ENCODE results near the gene CDHR5.

CDHR5 gene

DNA sequence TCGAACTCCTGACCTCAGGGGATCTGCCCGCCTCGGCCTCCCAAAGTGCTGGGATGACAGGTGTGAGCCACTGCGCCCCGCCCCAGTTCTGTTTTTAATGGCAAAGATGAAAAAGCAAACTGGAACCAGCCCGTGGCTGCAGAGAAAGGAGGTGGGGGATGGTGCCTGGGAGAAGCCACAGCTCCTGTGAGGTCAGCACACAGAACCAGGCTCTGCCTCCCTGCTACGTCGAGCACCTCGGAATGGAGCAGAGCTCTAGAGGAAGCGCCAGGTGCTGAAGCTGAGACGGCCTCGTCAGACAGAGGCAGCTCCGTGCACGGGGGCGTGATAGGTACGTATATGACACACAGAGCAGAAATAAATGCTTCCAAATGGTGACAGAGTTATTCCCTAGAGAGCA lies 20.8 kb upstream of the CDHR5 start:
- DNase-seq (ENCODE audit: low read depth, low spot score) = no peak

- DNase-seq (ENCODE audit: low read depth, low spot score) = no peak
Observed at GRCh38 chr11:643849-644738, 19.3 kb upstream of the CDHR5 start.

- DNase-seq (ENCODE audit: low read depth, low spot score) = no peak
Observed at GRCh38 chr11:643366-643765, 18.6 kb upstream of the CDHR5 start.

GRCh38 chr11:641806-642370 lies 17.1 kb upstream of the CDHR5 start:
- DNase-seq (ENCODE audit: low read depth, low spot score) = no peak

- DNase-seq (ENCODE audit: low read depth, low spot score) = no peak
Observed at GRCh38 chr11:640021-640706, 15.4 kb upstream of the CDHR5 start.

DNA sequence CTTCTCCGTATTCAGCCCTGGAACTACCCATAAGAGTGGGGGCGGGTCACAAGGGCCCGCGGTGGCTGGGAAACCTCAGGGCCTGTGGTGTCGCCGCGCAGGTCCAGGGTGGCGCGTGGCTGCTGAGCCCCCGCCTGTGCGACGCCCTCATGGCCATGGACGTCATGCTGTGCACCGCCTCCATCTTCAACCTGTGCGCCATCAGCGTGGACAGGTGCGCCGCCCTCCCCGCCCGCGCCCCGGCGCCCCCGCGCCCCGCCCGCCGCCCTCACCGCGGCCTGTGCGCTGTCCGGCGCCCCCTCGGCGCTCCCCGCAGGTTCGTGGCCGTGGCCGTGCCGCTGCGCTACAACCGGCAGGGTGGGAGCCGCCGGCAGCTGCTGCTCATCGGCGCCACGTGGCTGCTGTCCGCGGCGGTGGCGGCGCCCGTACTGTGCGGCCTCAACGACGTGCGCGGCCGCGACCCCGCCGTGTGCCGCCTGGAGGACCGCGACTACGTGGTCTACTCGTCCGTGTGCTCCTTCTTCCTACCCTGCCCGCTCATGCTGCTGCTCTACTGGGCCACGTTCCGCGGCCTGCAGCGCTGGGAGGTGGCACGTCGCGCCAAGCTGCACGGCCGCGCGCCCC lies 14.7 kb upstream of the CDHR5 start:
- DNase-seq (ENCODE audit: low read depth, low spot score) = no peak

GRCh38 chr11:638631-639331 lies 14.0 kb upstream of the CDHR5 start:
- DNase-seq (ENCODE audit: low read depth, low spot score) = no peak

DNA sequence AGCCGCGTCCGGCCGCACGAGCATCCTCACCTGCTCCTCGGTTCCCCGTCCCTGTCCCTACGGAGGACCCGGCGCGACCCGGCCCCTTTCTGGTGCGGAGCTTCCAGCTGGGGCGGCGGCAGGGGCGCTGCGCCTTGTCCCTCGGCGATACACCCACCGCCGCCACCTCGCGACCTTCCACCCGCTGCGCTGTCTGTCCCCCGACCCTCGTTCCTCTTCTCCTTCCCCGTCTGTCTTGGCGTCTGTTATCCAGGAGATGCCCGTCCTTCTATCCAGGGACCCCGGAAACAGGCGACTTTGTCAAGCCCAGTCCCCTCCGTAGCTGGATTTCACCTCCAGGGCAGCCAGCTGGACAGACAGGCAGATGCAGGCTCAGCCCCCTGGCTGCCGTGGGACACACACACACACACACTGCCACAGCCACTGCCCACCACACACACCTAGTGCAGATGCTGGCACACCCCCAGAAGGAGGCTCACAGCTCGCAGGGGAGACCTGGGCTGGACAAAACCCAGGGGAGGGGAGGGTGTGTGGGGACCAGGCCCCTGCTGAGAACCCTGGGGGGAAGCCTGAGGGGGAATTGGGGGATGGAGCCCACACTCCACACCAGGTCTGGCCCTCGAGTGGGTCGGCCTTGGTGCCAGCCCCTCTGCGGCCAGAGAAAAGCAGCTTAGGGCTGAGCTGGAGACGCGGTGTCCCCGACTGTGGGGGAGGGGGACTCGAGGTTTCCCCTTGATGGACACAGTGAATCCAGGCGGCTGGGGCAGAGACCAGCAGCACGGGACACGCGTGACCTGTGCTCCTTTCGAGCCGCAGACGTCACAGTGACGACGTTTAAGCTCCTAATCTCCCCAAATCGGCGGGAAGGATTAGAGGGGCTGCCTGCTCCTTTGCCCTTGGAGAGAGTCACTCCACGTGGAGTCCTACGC lies 13.1 kb upstream of the CDHR5 start:
- no peak for DNase-seq (ENCODE audit: low read depth, low spot score)

DNA sequence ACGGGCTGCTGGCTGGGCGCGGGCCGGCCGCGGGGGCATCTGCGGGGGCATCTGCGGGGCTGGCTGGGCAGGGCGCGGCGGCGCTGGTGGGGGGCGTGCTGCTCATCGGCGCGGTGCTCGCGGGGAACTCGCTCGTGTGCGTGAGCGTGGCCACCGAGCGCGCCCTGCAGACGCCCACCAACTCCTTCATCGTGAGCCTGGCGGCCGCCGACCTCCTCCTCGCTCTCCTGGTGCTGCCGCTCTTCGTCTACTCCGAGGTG lies 12.5 kb upstream of the CDHR5 start:
- DNase-seq (ENCODE audit: low read depth, low spot score) = no peak

GRCh38 chr11:636511-637332 lies 12.0 kb upstream of the CDHR5 start, which contains the start of gene DRD4:
Gene DRD4, plus strand, starts transcription at chr11:637269. Its CDS starts 36 bp downstream, at chr11:637305.
- DNase-seq (ENCODE audit: low read depth, low spot score) = no peak

GRCh38 chr11:635945-636510 lies 11.3 kb upstream of the CDHR5 start:
- DNase-seq (ENCODE audit: low read depth, low spot score) = no peak

DNA sequence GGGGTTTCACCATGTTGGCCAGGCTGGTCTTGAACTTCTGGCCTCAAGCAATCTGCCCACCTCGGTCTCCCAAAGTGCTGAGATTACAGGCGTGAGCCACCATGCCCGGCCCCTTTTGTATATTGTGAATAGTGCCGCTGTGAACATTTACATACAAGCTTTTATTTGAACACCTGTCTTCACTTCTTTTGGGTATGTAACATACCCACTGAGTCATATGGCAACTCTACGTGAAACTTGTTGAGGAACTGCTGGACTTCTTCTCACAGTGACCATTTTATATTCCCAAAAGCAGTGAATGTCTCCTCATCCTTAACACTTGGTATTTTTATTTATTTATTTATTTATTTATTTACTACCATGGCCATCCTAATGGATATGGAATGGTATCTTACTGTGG lies 6.1 kb upstream of the CDHR5 start:
- DNase-seq (ENCODE audit: low read depth, low spot score) = no peak

- no peak for DNase-seq (ENCODE audit: low read depth, low spot score)
Observed at GRCh38 chr11:629237-629583, 4.5 kb upstream of the CDHR5 start.

- DNase-seq (ENCODE audit: low read depth, low spot score) = no peak
Observed at GRCh38 chr11:628056-628455, 3.3 kb upstream of the CDHR5 start.

DNA sequence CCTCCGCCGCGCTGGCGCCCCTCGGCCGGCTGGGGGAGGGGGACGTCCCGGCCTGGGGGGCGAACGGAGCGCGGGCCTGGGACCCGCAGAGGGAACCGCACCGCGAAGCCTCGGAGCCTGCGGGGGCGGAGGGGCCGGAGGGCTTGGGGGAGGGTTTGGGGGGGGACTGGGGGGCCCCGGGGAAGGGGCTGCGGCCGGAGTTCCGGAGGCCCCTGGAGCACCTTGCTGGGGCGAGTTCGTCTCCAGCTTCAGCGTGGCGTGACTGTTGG lies 2.5 kb upstream of the CDHR5 start:
- no peak for DNase-seq (ENCODE audit: low read depth, low spot score)

DNA sequence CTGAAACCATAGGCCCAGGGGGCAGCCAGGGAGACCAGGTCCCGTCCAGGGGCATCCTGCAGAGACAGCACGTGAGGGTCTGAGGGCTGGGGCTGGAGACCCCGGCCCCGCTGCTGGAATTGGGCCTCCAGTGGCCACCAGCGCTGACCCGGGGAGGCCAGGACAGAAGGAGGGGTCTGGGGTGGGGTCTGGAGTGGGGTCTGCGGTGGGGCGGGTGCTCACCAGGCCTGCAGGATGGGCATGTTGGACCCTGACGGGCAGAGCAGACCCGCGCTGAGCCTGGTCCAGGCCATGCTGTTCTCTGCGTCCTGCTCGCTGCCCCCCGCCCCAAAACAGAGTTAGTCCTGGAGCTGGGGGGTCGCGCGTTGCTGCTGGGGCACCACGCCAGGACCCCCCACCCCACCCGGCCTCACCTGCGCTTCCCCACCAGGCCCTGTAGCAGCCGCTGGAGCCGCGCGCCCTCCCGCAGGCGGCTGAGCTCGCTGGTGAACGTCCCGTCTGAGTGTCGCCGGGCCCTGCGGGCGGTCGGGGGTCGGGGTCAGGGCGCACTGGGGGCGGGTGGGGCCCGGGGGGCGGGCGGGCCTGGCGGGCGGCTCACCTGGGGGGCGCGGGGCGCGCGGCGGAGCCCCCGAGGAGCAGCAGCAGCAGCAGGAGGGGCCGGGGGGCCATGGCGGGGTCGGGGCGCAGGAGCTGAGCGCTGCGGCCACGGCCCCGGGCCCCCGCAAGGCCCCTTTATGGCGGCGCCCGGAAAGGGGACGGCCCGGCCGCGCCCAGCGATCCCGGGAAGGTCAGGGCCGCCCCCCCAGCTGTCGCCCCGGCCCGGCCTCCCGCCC lies 1.9 kb upstream of the CDHR5 start, which contains the start of gene SCT:
SCT (minus strand) TSS at position 707 of the 833 bp plus-strand sequence; CDS start at position 669, 38 bp downstream.
- no peak for DNase-seq (ENCODE audit: low read depth, low spot score)

DNA sequence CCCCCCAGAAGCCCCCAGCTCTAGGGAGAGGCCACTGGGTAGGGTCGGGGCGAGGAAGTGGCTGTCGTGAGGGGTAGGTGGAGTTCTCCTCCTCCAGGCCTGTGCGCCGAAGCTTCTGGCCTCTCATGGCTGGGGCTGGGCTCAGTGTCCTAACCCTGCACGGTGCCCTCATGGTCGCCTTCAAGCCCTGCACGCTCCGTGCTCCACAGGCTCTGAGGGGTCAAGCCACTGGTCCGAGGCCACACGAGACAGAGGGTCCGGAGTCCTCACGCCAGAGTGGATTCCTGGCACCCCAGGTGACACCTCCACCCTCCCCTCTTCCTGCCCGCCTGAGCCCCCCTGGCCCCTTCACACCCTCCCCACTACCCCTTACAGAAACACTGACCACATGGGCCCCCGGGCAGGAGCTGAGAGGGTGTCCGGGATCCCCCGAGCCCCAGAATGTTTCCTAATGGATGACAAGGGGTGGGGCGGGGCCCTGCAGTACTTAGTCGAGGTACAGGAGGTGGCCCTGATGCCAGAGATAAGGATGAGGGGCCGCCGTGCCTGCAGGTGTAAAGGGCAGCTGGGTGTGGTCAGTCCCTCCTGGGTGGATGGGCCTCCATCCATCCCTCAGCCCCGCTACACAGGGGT lies 997 bp upstream of the CDHR5 start:
- no peak for DNase-seq (ENCODE audit: low read depth, low spot score)

DNA sequence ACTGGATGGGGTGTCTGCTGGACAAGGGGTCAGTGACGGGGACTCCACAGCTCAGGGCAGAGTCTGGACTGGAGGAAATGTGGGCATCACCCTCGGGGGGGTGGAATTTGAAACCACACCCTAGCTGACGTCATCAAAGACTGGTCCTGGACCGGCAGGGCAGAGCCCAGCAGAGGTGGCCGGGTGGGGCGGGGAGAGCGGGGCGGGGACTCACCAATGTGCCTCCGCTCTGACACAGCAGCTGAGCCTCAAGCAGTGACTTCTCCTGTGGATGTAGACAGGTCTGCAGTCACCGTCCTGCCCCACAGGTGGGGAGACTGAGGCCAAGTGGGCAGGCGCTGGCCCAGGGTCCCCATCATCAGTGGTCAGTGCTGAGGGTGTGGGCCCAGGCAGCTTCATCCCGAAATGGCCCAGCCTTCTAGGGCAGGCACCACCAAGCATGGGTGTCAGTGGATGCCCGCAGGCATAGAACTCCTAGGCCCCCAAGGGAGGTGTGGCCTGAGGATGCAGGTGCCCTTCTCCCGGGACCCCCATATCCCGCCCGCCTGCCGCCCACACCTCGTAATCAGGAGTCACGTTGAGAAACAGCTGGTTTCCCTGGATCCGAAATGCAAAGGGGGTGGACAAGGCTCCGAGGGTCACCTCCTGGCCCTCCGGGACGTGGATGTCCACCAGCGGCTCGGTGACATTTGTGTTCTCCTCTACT lies 603 bp downstream of the CDHR5 start:
- DNase-seq (ENCODE audit: low read depth, low spot score) = no peak
